Fibroblast of pulmonary artery (primary cell): ENCODE data around the gene SUN1.

ENCODE experiments used
- DNase-seq: peaks from one replicate; pipeline ENCODE4 v3.0.0-alpha.2; 2010; ENCODE audit warnings: low read depth
- H3K4me3 ChIP-seq: replicated peaks from 2 replicates; pipeline ENCODE4 v1.5.1; 2011; ENCODE audit warnings: low read depth, mild to moderate bottlenecking, control low read depth, low read length, moderate library complexity
- CTCF ChIP-seq: IDR thresholded peaks from 2 replicates; pipeline ENCODE4 v1.5.1; 2011; ENCODE audit warnings: mild to moderate bottlenecking, control low read depth, low read length, inconsistent platforms; ENCODE audit errors: missing control alignments

SUN1 gene

GRCh38 chr7:832167-832967, at the start of gene SUN1:
SUN1 (plus strand) TSS chr7:832476; CDS start chr7:832525, 49 bp downstream.
- H3K4me3 ChIP-seq, result peak within 1 kb of the TSS; percentile 27
- TF ChIP-seq CTCF, result no peak
- peak; percentile 84 for DNase-seq

GRCh38 chr7:782718-783449, 49.4 kb upstream of the SUN1 start:
- H3K4me3 ChIP-seq, result no peak overlapping the region
- TF ChIP-seq CTCF, result no peak
- DNase-seq, result no peak

GRCh38 chr7:783556-784490, 48.5 kb upstream of the SUN1 start:
- TF ChIP-seq CTCF, result no peak
- H3K4me3 ChIP-seq, result no peak overlapping the region
- no peak for DNase-seq

- no peak for TF ChIP-seq CTCF
- H3K4me3 ChIP-seq, result no peak overlapping the region
- no peak for DNase-seq
Observed at GRCh38 chr7:784971-785370, 47.3 kb upstream of the SUN1 start.

GRCh38 chr7:785416-785815, 46.9 kb upstream of the SUN1 start:
- H3K4me3 ChIP-seq, result no peak overlapping the region
- TF ChIP-seq CTCF, result no peak
- DNase-seq, result no peak

- H3K4me3 ChIP-seq, result no peak overlapping the region
- peak; percentile 62 for DNase-seq
- peak; percentile 91 for TF ChIP-seq CTCF
Observed at GRCh38 chr7:786472-787255, 45.6 kb upstream of the SUN1 start.
